Neural progenitor cell (in vitro differentiated cells): ENCODE results near the gene SLC11A2.

Source experiments
- EZH2 ChIP-seq: fragments of 200-600 bp; sonication (generic); IDR thresholded peaks from 2 replicates; pipeline ENCODE4 v1.6.1; 2017; ENCODE audit warnings: antibody characterized with exemption, mild to moderate bottlenecking, moderate library complexity
- TF ChIP-seq, protein P1 (sequence below): fragments of 200-600 bp; sonication (generic); IDR thresholded peaks from 2 replicates; pipeline ENCODE4 v1.5.1; 2017; ENCODE audit warnings: antibody characterized with exemption, mild to moderate bottlenecking

DNA sequence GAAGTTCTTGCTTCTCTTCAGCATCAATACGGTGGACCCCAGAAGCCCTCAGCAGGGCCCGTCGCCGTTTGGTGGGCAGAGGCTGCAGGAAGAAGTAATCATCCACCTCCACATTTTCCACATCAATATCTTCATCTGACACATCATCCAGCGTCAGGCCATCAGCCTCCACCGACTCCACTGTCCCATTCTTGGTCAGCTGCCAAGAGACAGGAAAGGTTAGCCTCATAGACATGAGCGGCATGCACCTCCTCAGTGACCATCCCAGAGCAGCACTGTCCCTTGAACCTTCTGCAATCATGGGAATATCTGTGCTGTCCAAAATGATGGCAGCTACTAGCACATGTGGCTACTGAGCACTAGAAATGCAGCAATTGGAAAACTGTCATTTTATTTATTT lies 41.6 kb upstream of the SLC11A2 start:
- TF ChIP-seq, protein P1, sequence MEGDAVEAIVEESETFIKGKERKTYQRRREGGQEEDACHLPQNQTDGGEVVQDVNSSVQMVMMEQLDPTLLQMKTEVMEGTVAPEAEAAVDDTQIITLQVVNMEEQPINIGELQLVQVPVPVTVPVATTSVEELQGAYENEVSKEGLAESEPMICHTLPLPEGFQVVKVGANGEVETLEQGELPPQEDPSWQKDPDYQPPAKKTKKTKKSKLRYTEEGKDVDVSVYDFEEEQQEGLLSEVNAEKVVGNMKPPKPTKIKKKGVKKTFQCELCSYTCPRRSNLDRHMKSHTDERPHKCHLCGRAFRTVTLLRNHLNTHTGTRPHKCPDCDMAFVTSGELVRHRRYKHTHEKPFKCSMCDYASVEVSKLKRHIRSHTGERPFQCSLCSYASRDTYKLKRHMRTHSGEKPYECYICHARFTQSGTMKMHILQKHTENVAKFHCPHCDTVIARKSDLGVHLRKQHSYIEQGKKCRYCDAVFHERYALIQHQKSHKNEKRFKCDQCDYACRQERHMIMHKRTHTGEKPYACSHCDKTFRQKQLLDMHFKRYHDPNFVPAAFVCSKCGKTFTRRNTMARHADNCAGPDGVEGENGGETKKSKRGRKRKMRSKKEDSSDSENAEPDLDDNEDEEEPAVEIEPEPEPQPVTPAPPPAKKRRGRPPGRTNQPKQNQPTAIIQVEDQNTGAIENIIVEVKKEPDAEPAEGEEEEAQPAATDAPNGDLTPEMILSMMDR, result no peak
- no peak for TF ChIP-seq EZH2
